ENCODE measurements around the gene ARHGEF16. TPM values are rescaled to one million over a fixed set of nuclear protein-coding genes. Genes with fewer than 3 reads are reported as not detected.
A peak's percentile ranks its signal among the peaks of the same experiment; 100 is the strongest.

Gene ARHGEF16
- total RNA-seq, 1 donor from 2014 or later: 33.0 TPM

DNA sequence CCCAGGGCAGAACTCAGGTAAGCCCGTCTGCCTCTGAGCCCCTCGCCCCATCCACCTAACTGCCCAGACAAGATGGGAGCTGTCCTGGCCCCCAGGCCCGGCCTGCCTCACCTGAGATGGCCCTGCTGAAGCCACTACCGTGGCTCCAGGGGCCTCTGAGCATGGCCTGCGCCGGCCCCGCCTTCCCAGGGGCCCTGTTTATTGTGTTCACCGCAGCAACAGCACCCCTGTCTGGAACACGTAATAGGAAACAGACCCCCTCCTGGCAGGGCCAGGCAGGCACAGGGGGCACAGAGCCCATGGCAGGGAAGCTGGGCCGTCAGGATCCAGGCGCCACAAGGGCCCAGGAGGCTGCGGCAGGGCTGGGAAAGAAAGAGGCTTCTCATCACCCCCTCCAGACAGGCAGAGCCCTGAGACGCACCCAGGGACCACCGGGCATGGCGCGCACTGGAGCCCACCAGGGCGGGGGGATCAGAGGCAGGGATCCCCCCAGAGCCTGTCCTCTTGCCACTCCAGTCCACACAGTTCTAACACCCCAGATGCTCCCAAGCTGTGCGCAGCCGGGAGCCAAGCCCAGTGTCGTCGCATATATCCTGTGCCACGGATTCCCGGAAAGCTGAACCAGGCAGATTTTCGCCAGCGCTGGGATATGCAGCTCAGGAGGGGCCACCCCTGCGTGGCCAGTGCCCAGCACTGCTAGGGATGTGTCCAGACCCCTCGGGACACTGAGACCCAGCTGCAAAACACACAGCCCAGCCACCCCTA lies 62.6 kb downstream of the ARHGEF16 start:
- no peak for TF ChIP-seq CTCF (IDR thresholded peaks at IDR 0.05; ENCODE audit: insufficient read depth, low read length, poor library complexity, severe bottlenecking)
- no peaks in the 10 kb centered on the region for H3K27me3 ChIP-seq (ENCODE audit: control insufficient read depth, insufficient read depth, low read length)
- DNase-seq (ENCODE audit: low read depth): no peak
- no peak overlapping the region for H3K4me3 ChIP-seq (ENCODE audit: low read depth, low read length)
- H3K36me3 ChIP-seq (ENCODE audit: control insufficient read depth, insufficient read depth, low read length): no peaks in the 10 kb centered on the region

GRCh38 chr1:3518256-3518655 lies 63.8 kb downstream of the ARHGEF16 start:
- peak; percentile 76 for TF ChIP-seq CTCF (IDR thresholded peaks at IDR 0.05; ENCODE audit: insufficient read depth, low read length, poor library complexity, severe bottlenecking)

DNA sequence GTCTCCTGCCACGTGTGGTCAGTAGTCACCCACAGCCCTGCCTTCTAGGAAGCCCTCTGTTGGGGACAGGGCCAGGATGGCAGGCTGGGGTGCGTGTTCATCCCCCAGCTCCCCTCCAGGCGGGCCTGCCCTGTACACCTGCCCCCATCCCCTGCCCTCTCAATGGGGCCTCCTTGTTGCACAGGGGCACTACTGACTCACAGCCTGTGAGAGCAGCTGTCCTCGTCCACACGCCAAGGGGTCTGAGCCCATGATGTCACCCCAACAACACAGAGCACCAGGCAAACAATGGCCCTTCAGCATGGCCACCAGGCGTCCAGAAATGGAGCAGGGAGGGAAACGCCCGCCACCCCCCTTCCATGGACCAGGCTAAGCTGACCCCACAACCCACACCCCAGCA lies 64.3 kb downstream of the ARHGEF16 start:
- no peaks in the 10 kb centered on the region for H3K27me3 ChIP-seq (ENCODE audit: control insufficient read depth, insufficient read depth, low read length)
- no peaks in the 10 kb centered on the region for H3K36me3 ChIP-seq (ENCODE audit: control insufficient read depth, insufficient read depth, low read length)
- DNase-seq (ENCODE audit: low read depth): no peak
- no peak for TF ChIP-seq CTCF (IDR thresholded peaks at IDR 0.05; ENCODE audit: insufficient read depth, low read length, poor library complexity, severe bottlenecking)
- H3K4me3 ChIP-seq (ENCODE audit: low read depth, low read length): no peak overlapping the region

More at GRCh38 chr1:3518256-3518655, 63.8 kb downstream of the ARHGEF16 start:
- DNase-seq (ENCODE audit: low read depth): no peak
- Histone ChIP-seq H3K4me3 (ENCODE audit: low read depth, low read length) (no peak overlapping the region), H3K27me3 (ENCODE audit: control insufficient read depth, insufficient read depth, low read length) (no peaks in the 10 kb centered on the region), H3K36me3 (ENCODE audit: control insufficient read depth, insufficient read depth, low read length) (no peaks in the 10 kb centered on the region)

- no peaks in the 10 kb centered on the region for H3K36me3 ChIP-seq (ENCODE audit: control insufficient read depth, insufficient read depth, low read length)
- TF ChIP-seq CTCF (IDR thresholded peaks at IDR 0.05; ENCODE audit: insufficient read depth, low read length, poor library complexity, severe bottlenecking): no peak
- H3K4me3 ChIP-seq (ENCODE audit: low read depth, low read length): no peak overlapping the region
- no peaks in the 10 kb centered on the region for H3K27me3 ChIP-seq (ENCODE audit: control insufficient read depth, insufficient read depth, low read length)
- DNase-seq (ENCODE audit: low read depth): no peak
Measured at GRCh38 chr1:3519301-3519885, 64.9 kb downstream of the ARHGEF16 start.

DNA sequence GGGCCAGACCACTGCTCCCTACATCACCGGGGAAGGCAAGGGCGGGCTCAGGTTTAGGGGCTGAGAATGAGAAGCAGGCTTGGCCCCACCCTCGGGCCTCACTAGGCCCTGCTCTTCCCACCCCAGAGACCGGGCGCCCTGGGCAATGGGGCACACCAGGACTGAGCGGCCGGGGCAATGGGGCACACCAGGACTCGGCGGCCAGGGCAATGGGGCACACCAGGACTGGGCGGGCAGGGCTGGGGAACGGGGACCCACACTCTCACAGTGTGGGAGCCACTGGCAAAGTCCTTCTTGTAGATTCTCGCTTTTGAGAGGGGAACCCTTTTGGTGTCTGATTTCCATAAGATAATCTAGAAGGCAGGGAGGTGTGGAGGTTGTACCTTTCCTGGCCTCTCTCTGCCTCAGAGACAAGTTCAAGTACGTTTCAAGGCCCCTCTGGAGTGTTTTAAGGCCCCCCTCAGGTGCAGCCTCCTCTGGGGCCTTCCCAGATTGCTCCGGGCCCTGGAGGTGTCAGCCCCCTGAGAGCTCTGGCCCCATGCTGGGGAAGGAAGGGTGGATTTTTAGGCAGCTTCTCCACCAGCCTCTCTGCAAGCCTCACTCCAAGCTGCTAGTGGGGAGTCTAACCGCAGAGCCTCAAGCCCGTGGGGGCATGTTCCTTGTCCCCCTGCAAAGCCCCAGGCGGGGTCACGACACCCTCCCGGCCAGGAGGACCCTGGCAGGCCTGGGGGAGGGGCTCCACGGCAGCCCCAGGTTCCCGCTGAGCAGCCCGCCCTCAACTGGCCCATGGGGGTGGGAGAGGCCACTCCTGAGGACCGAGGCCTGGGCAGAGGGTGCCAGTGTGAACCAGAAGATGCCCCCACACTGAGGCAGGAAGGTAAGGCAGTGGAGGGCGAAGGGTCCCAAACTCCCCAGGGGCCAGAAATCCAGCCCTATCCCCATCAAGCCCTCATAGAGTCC lies 66.2 kb downstream of the ARHGEF16 start:
- no peak for DNase-seq (ENCODE audit: low read depth)
- H3K4me3 ChIP-seq (ENCODE audit: low read depth, low read length): no peak overlapping the region
- H3K27me3 ChIP-seq (ENCODE audit: control insufficient read depth, insufficient read depth, low read length): no peaks in the 10 kb centered on the region
- TF ChIP-seq CTCF (IDR thresholded peaks at IDR 0.05; ENCODE audit: insufficient read depth, low read length, poor library complexity, severe bottlenecking): no peak
- H3K36me3 ChIP-seq (ENCODE audit: control insufficient read depth, insufficient read depth, low read length): no peaks in the 10 kb centered on the region
